Tibial nerve (tissue), 4 donors: ENCODE data around the gene RNF217.

ENCODE experiments used
- CTCF ChIP-seq, 5 experiments: fragments of 200-600 bp in 3 of 5; fragments of 450-650 bp in 2 of 5; sonication (generic) in 3 of 5; IDR thresholded peaks; one replicate each; pipeline ENCODE4 v1.5.1; 2016 to 2019; ENCODE audit warnings: antibody characterized with exemption in 5 of 5, mild to moderate bottlenecking in 3 of 5, moderate library complexity in 2 of 5
- EP300 ChIP-seq, 2 donors: sonication (generic); formaldehyde crosslinking; IDR thresholded peaks; one replicate each; pipeline ENCODE4 v1.6.1; 2017; ENCODE audit warnings: antibody characterized with exemption in 2 of 2, mild to moderate bottlenecking in 1 of 2
- POLR2A ChIP-seq, 2 donors: fragments of 450-650 bp; IDR thresholded peaks; one replicate each; pipeline ENCODE4 v1.6.1; 2017; ENCODE audit warnings: antibody characterized with exemption in 2 of 2, mild to moderate bottlenecking in 2 of 2, moderate library complexity in 2 of 2

- TF ChIP-seq CTCF (IDR thresholded peaks at IDR 0.05) = no peak
- TF ChIP-seq POLR2A (IDR thresholded peaks at IDR 0.05) = no peak
- TF ChIP-seq EP300 (IDR thresholded peaks at IDR 0.05) = no peak
Measured at GRCh38 chr6:125077453-125077852, 115.2 kb downstream of the RNF217 start.
